Pancreas (tissue), 10 donors: Measurements from ENCODE around the gene MRPL44. TPM values are rescaled to one million over a fixed set of nuclear protein-coding genes. Genes with fewer than 3 reads are reported as not detected.
A peak's percentile ranks its signal among the peaks of the same experiment; 100 is the strongest.

ENCODE experiments used
- ATAC-seq, 4 donors: fragments of 200-7000 bp; cut with Tn5 transposase; one replicate each; pipeline versions ENCODE4 v1.8.0 to v1.9.1; 2020; ENCODE audit warnings: mild to moderate bottlenecking in 4 of 4, moderate library complexity in 4 of 4
- DNase-seq, 6 donors: peaks; one replicate each; pipeline ENCODE4 v3.0.0-alpha.2; 2020
- FAIRE-seq: peaks from 2 replicates; lab custom pipeline; 2012; peaks lifted over from hg19 to GRCh38; lab: Jason Lieb, UNC
- H3K27ac ChIP-seq, 4 donors: fragments of 200-600 bp; sonication (generic); 1 replicate in 3 of 4; 2 replicates in 1 of 4; pipeline versions ENCODE4 v1.5.0 to v1.8.0; 2020
- H3K27me3 ChIP-seq, 4 donors: fragments of 200-600 bp; one replicate each; pipeline ENCODE4 v1.8.0; 2021
- H3K36me3 ChIP-seq, 3 donors: fragments of 200-600 bp; sonication (generic) in 1 of 3; one replicate each; pipeline versions ENCODE4 v1.5.0 to v1.8.0; 2020 to 2021
- H3K4me1 ChIP-seq, 3 donors: fragments of 200-600 bp; one replicate each; pipeline ENCODE4 v1.8.0; 2021
- H3K4me3 ChIP-seq, 4 donors: fragments of 200-600 bp; sonication (generic) in 2 of 4; one replicate each; pipeline versions ENCODE4 v1.5.0 to v1.8.0; 2020 to 2021
- H3K9me3 ChIP-seq, 4 donors: fragments of 200-600 bp; one replicate each; pipeline ENCODE4 v1.8.0; 2021
- CTCF ChIP-seq, 4 donors: fragments of 200-600 bp; sonication (generic) in 3 of 4; IDR thresholded peaks; one replicate each; pipeline versions ENCODE4 v1.5.0 to v1.8.0; 2021; ENCODE audit warnings: antibody characterized with exemption in 4 of 4
- WGBS, 2 donors: extraction: QIAGEN DNeasy Blood & Tissue Kit; methylation state at CpG; one replicate each; pipeline ENCODE4 v1.1.7; 2013; 5-methylcytosine and 5-hydroxymethylcytosine counted together
- intact Hi-C, 3 donors: fragments of 100-400 bp; cut with DNase I; formaldehyde crosslinking; loops; one replicate each; pipeline versions ENCODE4 v1.11.1 to v1.14.2; 2022
- polyA plus RNA-seq, 2 donors: library from polyadenylated mRNA; stranded (reverse); fragments of 200-250 nt; gene quantifications; one replicate each; pipeline ENCODE4 v1.2.3, GENCODE V29; 2013
- total RNA-seq, 6 donors: library from RNA; stranded (reverse); fragmentation: NEBNext Ultra II Directional in 4 of 6; extraction: Animal tissue kit (Norgen Biotek cat#: 25700) in 4 of 6; gene quantifications; one replicate each; pipeline versions ENCODE4 v1.2.1 to v1.2.4, GENCODE V29; 2021 to 2023
- donor health status: healthy with polysubstance abuse.
- donor health status: DM: no; HTN: no; CAD: no; lungs with moderate emphysema.
- donor health status: DM: no; HTN: no; CAD: no.
- donor health status: control.
- donor health status: control.
- donor health status: Bipolar disorder and iron deficiency.
- donor health status: DM: yes; HTN: yes; CAD: no.
- donor health status: DM: no; HTN: no; CAD: no.
- donor health status: DM: no; HTN: no; CAD: no.
- donor health status: DM: yes; HTN: yes; CAD: no.

Gene MRPL44
- total and polyA plus RNA-seq, 8 donors: 5.9 to 12.7 (median 9.6) TPM

GRCh38 chr2:223929571-223930102 is 27.6 kb upstream of the MRPL44 start:
- H3K27ac ChIP-seq: no peak overlapping the region

GRCh38 chr2:223930103-223930976 is 26.9 kb upstream of the MRPL44 start:
- no peak overlapping the region for H3K27ac ChIP-seq
- ATAC-seq (peak; percentile 41 to 78 (median 76)), FAIRE-seq (no peak), DNase-seq (peak in 5 of 6 donors; percentile 13 to 55 (median 30))
- no peak overlapping the region for H3K4me3 ChIP-seq
- peaks cover 8 to 22% (median 13%) of the 10 kb centered on the region in 3 donors for H3K4me1 ChIP-seq
- H3K36me3 ChIP-seq: no peaks in the 10 kb centered on the region
- 75 to 81% methylated on average over 23 of the region's 23 CpGs for WGBS, 2 donors
- H3K27me3 ChIP-seq: no peaks in the 10 kb centered on the region
- intact Hi-C loops: no loop called here
- no peaks in the 10 kb centered on the region for H3K9me3 ChIP-seq
- TF ChIP-seq CTCF (IDR thresholded peaks at IDR 0.05): no peak

More at GRCh38 chr2:223929571-223930102, 27.6 kb upstream of the MRPL44 start:
- Histone ChIP-seq H3K4me3 (no peak overlapping the region), H3K27me3 (no peaks in the 10 kb centered on the region), H3K36me3 (no peaks in the 10 kb centered on the region), H3K4me1 (peaks cover 6 to 19% (median 7%) of the 10 kb centered on the region in 3 donors), H3K9me3 (no peaks in the 10 kb centered on the region)
- no peak for TF ChIP-seq CTCF (IDR thresholded peaks at IDR 0.05)
- intact Hi-C loops: no loop called here
- 57 to 58% methylated on average over 4 of the region's 4 CpGs for WGBS, 2 donors
- ATAC-seq: peak in 2 of 4 donors; percentile 31 to 32
- no peak for FAIRE-seq
- DNase-seq: no peak

- DNase-seq: no peak
- FAIRE-seq: no peak
- Histone ChIP-seq H3K27me3 (no peaks in the 10 kb centered on the region), H3K4me1 (peaks cover 20 to 49% (median 39%) of the 10 kb centered on the region in 3 donors), H3K27ac (no peak overlapping the region), H3K4me3 (no peak overlapping the region), H3K36me3 (no peaks in the 10 kb centered on the region), H3K9me3 (no peaks in the 10 kb centered on the region)
- 36 to 44% methylated on average over 6 of the region's 6 CpGs for WGBS, 2 donors
- intact Hi-C loops: no loop called here
- TF ChIP-seq CTCF (IDR thresholded peaks at IDR 0.05): no peak
- ATAC-seq: no peak
These were observed 24.2 kb upstream of the MRPL44 start for GRCh38 chr2:223932816-223933800.

GRCh38 chr2:223934870-223935269 is 22.4 kb upstream of the MRPL44 start:
- ATAC-seq (no peak), FAIRE-seq (no peak), DNase-seq (no peak)
- Histone ChIP-seq H3K4me1 (peaks cover 15 to 48% (median 39%) of the 10 kb centered on the region in 3 donors), H3K27me3 (no peaks in the 10 kb centered on the region), H3K4me3 (no peak overlapping the region), H3K27ac (no peak overlapping the region), H3K36me3 (no peaks in the 10 kb centered on the region), H3K9me3 (no peaks in the 10 kb centered on the region)
- TF ChIP-seq CTCF (IDR thresholded peaks at IDR 0.05): no peak
- WGBS, 2 donors: 48 to 70% methylated on average over 6 of the region's 6 CpGs
- intact Hi-C loops: no loop called here
